Activated naive CD8-positive, alpha-beta T cell treated with anti-CD3 and anti-CD28 coated beads for 36 hours (primary cell): ENCODE data around the gene FUT3. TPM values are rescaled to one million over a fixed set of nuclear protein-coding genes. Genes with fewer than 3 reads are reported as not detected.
A peak's percentile ranks its signal among the peaks of the same experiment; 100 is the strongest.
"Not testable (repeated sequence)": the region's sequence is repeated elsewhere in the genome, so short reads cannot be mapped to it uniquely, and the experiment has no call there.

ENCODE experiments used
- DNase-seq: peaks from one replicate; pipeline ENCODE4 v3.0.0; 2021
- H3K27ac Mint-ChIP-seq: one replicate; pipeline ENCODE4 v1.8.0; 2022; ENCODE audit warnings: mild to moderate bottlenecking, moderate library complexity, mixed read lengths
- H3K27me3 Mint-ChIP-seq: one replicate; pipeline ENCODE4 v1.8.0; 2022; ENCODE audit warnings: mild to moderate bottlenecking, mixed read lengths
- H3K36me3 Mint-ChIP-seq: one replicate; pipeline ENCODE4 v1.8.0; 2021; ENCODE audit warnings: mild to moderate bottlenecking, mixed read lengths
- H3K4me1 Mint-ChIP-seq: one replicate; pipeline ENCODE4 v1.8.0; 2021; ENCODE audit warnings: mixed read lengths
- H3K4me3 Mint-ChIP-seq: one replicate; pipeline ENCODE4 v1.8.0; 2022; ENCODE audit warnings: mild to moderate bottlenecking, moderate library complexity, mixed read lengths
- H3K9me3 Mint-ChIP-seq: one replicate; pipeline ENCODE4 v1.8.0; 2022; ENCODE audit warnings: mixed read lengths
- total RNA-seq, 2 experiments: library from RNA; stranded (reverse); gene quantifications; one replicate each; pipeline ENCODE4 v1.2.3, GENCODE V29; 2021

The FUT3 gene
- total RNA-seq, 2 experiments from 2014 or later, result not detected

GRCh38 chr19:5843295-5843927 is 7.8 kb downstream of the FUT3 start:
- Mint-ChIP-seq H3K27me3 (no peaks in the 10 kb centered on the region), H3K4me3 (no peak overlapping the region), H3K27ac (no peak overlapping the region), H3K9me3 (no peaks in the 10 kb centered on the region), H3K36me3 (no peaks in the 10 kb centered on the region), H3K4me1 (peaks cover 8% of the 10 kb centered on the region)
- DNase-seq, result no peak

GRCh38 chr19:5841735-5842111 is 9.5 kb downstream of the FUT3 start:
- H3K4me1 Mint-ChIP-seq, result peaks cover 14% of the 10 kb centered on the region
- H3K27me3 Mint-ChIP-seq, H3K9me3 Mint-ChIP-seq, H3K27ac Mint-ChIP-seq, H3K4me3 Mint-ChIP-seq, H3K36me3 Mint-ChIP-seq, DNase-seq: not testable (repeated sequence)

GRCh38 chr19:5839065-5840017 is 11.9 kb downstream of the FUT3 start, which contains the start of gene FUT6:
Gene FUT6 (minus strand): TSS chr19:5839702. CDS start chr19:5832567, 7,135 bp downstream.
- Mint-ChIP-seq H3K27me3 (no peaks in the 10 kb centered on the region), H3K9me3 (no peaks in the 10 kb centered on the region), H3K4me1 (peaks cover 14% of the 10 kb centered on the region), H3K27ac (no peak within 1 kb of the TSS), H3K4me3 (no peak within 1 kb of the TSS), H3K36me3 (no peaks in the 10 kb centered on the region)
- no peak for DNase-seq

GRCh38 chr19:5838353-5839064 is 12.7 kb downstream of the FUT3 start:
- no peak overlapping the region for H3K4me3 Mint-ChIP-seq
- no peaks in the 10 kb centered on the region for H3K9me3 Mint-ChIP-seq
- H3K27ac Mint-ChIP-seq, result no peak overlapping the region
- H3K27me3 Mint-ChIP-seq, result no peaks in the 10 kb centered on the region
- no peaks in the 10 kb centered on the region for H3K36me3 Mint-ChIP-seq
- H3K4me1 Mint-ChIP-seq, result peaks cover 14% of the 10 kb centered on the region
- no peak for DNase-seq

DNA sequence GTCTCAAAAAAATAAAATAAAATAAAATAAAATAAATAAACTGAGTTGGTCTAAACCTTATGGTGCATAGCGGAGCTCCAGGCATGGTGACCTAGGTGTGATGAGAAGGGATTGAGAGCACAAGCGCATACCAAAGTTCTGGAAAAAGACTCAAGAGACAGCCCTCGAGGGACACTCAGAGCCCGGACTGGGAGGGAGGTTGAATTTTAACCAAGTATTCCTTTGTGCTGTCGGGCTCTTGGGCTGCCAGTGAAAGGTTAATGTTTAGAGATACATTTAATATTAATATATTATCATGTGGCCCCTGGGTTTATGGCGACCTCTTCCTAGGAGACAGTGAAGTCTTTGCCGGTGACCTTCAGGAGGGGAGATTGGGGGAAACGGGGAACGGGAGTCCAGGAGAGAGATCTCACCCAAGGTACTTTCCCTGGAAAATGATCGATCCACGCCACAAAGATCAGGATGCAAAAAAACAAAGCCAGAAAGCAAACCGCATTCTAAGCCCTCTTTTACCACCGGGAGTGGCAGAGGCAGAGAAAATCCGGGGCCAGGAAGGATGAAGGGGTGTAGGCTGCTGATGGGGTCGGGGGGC is 13.4 kb downstream of the FUT3 start:
- DNase-seq, result no peak
- H3K27ac Mint-ChIP-seq, result no peak overlapping the region
- no peaks in the 10 kb centered on the region for H3K36me3 Mint-ChIP-seq
- no peaks in the 10 kb centered on the region for H3K27me3 Mint-ChIP-seq
- no peak overlapping the region for H3K4me3 Mint-ChIP-seq
- H3K9me3 Mint-ChIP-seq, result no peaks in the 10 kb centered on the region
- peaks cover 14% of the 10 kb centered on the region for H3K4me1 Mint-ChIP-seq

GRCh38 chr19:5832527-5833216 is 18.6 kb downstream of the FUT3 start:
- H3K27ac Mint-ChIP-seq, result no peak overlapping the region
- no peaks in the 10 kb centered on the region for H3K36me3 Mint-ChIP-seq
- no peak for DNase-seq
- peaks cover 7% of the 10 kb centered on the region for H3K4me1 Mint-ChIP-seq
- no peaks in the 10 kb centered on the region for H3K9me3 Mint-ChIP-seq
- no peaks in the 10 kb centered on the region for H3K27me3 Mint-ChIP-seq
- no peak overlapping the region for H3K4me3 Mint-ChIP-seq

- Mint-ChIP-seq H3K4me1 (peaks cover 8% of the 10 kb centered on the region), H3K36me3 (no peaks in the 10 kb centered on the region), H3K9me3 (no peaks in the 10 kb centered on the region), H3K27me3 (no peaks in the 10 kb centered on the region), H3K4me3 (no peak overlapping the region), H3K27ac (no peak overlapping the region)
- no peak for DNase-seq
Observed at GRCh38 chr19:5832061-5832460, 19.2 kb downstream of the FUT3 start.

DNA sequence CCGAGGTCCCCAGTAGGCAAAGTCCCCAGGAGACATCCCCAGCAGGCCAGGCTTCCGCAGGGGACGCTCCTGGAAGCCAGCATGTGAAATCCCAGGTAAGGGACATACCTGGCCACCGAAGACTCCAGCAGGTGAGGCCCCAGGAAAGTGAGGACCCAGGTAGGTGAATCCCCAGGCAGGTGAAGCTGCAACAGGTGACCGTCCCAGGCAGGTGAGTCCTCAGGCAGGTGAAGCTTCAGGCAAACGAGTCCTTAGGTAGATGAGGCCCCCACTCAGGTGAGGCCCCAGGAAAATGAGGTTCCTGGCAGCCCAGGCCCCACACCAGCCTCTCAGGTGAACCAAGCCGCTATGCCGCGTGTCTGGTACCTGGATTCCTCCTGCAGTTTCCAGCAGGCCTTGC is 20.1 kb downstream of the FUT3 start:
- H3K27me3 Mint-ChIP-seq, result no peaks in the 10 kb centered on the region
- no peak overlapping the region for H3K4me3 Mint-ChIP-seq
- H3K9me3 Mint-ChIP-seq, result no peaks in the 10 kb centered on the region
- no peaks in the 10 kb centered on the region for H3K36me3 Mint-ChIP-seq
- H3K27ac Mint-ChIP-seq, result no peak overlapping the region
- peaks cover 13% of the 10 kb centered on the region for H3K4me1 Mint-ChIP-seq
- no peak for DNase-seq

DNA sequence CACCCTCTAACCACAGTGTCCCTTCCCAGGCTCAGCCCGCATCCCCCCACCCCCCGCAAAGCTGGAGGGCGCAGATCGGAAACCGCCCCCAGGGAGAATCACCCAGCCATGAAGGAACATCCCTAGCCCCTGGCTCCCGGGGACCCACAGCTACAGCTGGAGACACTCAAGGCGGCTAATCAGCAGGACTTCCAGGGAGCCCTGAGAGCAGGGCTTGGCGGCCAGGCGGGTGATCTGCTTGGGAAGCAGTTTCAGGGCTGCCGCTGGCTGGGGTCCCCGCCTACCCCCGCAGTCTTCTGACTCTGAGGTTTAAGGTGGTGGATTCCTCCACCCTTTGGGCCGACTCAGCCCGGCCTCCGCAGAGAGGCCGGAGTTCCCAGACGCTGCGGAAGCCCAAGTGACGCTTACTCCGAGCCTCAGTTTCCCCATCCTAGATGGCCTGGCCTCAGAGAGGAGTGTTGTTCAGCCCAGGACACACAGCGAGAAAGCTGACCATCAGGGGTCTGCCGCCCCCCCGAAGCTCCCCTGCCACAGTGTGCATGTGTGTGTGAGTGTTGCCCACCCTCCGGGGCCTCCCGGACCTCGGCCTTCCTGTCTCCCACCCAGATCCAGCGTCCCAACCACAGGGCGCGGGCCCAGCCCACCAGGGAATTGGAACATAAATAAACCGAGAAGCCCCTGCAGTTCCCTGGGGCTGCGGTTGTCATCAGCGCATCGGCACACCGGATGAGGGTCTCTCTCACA is 21.5 kb downstream of the FUT3 start:
- Mint-ChIP-seq H3K27me3 (no peaks in the 10 kb centered on the region), H3K36me3 (no peaks in the 10 kb centered on the region), H3K4me1 (peaks cover 13% of the 10 kb centered on the region), H3K4me3 (peak overlapping the region; percentile 99), H3K9me3 (no peaks in the 10 kb centered on the region), H3K27ac (no peak overlapping the region)
- no peak for DNase-seq

DNA sequence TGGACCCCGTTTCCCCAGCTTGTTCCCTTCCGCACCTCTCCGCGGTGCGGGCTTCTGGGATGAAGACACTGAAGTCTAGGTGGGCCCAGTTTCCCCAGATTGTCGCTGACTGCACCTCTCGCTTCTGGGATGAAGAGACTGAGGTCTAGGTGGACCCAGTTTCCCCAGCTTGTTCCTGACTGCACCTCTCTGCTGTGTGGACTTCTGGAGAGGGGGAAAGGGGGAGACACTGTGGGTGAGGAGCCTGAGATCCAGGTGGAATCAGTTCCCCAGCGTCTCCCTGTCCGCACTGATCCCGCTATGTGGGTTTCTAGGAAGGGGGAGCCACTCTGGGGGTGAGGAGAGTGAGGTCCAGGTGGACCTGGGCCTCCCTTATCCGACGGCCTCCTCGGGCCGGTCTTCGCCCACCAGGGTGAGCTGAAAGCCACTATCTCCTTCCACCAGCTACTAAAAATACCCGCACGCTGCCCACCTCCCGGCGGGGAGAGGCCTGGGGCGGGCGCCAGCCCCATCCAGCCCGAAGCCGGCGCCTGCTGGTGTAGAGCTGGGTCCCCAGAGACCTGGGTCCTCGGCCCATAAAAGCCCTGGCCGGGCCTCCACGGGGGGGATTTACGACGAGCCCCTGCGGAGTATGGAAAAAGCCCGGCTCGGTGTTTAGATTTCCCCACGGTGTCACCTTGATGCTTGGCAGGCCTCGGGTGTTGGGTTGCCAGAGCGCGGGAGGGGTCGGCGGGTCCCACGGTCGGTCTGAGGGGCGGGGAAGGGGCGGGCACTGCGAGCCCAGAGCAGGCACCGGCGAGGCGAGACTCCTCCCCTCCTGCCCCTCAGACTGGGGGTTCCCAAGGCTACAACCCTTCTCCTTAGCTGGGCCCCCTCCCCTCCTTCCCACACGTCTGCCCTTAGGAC is 22.3 kb downstream of the FUT3 start:
- H3K9me3 Mint-ChIP-seq, result no peaks in the 10 kb centered on the region
- no peaks in the 10 kb centered on the region for H3K27me3 Mint-ChIP-seq
- H3K36me3 Mint-ChIP-seq, result no peaks in the 10 kb centered on the region
- H3K27ac Mint-ChIP-seq, result peak overlapping the region; percentile 99
- H3K4me1 Mint-ChIP-seq, result peaks cover 13% of the 10 kb centered on the region
- DNase-seq, result peak; percentile 46
- peak overlapping the region; percentile 99 for H3K4me3 Mint-ChIP-seq

DNA sequence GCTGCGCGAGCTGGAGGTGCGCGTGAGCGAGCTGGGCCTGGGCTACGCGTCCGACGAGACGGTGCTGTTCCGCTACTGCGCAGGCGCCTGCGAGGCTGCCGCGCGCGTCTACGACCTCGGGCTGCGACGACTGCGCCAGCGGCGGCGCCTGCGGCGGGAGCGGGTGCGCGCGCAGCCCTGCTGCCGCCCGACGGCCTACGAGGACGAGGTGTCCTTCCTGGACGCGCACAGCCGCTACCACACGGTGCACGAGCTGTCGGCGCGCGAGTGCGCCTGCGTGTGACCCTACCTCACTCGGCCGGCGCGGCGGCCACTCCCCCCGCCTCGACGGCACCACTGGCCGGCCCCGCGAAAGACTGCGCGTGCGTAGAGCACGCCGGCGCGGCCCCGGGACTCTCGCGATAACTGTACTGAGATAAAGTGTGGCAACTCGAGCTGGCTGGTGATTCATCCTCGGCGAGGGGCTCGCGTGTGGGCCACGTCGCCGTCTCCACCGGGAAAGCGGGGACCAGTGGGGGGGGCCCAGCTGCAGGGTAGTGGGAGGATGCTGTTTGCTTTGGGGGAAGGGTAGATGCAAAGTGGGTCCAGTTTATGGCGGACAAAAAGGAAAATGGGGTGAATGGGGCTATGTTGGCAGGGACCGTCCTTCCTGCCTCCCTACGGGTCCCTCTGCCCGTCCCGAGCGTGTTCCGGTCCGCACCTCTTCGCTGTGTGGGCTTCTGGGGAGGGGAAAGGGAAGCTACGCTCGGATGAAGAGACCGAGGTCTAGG is 23.2 kb downstream of the FUT3 start:
- Mint-ChIP-seq H3K27me3 (no peaks in the 10 kb centered on the region), H3K4me3 (peak overlapping the region; percentile 99), H3K4me1 (peaks cover 13% of the 10 kb centered on the region), H3K27ac (peak overlapping the region; percentile 99), H3K36me3 (no peaks in the 10 kb centered on the region), H3K9me3 (no peaks in the 10 kb centered on the region)
- peak; percentile 97 for DNase-seq

DNA sequence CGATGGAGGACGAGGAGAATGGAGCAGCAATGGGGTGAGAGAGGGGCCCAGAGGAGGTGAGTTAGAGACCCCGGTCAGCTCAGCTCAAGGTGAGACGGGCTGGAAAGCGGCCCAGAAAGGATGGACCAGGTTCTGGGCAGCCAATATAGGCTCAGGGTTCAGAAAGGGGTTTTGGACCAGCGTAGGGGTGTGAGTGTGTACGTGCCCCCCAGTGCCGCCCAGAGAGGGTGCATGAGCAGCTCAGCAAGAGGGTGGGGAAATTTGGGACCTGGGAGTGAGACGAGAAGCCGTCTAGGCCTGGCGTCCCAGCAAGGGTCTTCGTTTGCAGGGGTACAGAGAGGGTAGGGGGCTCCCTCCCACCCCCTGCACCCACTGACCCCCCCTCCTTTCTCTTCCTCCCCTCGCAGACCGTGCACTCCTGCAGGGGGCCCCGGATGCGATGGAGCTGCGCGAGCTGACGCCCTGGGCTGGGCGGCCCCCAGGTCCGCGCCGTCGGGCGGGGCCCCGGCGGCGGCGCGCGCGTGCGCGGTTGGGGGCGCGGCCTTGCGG is 23.8 kb downstream of the FUT3 start:
- DNase-seq, result no peak
- H3K9me3 Mint-ChIP-seq, result no peaks in the 10 kb centered on the region
- H3K36me3 Mint-ChIP-seq, result no peaks in the 10 kb centered on the region

More for the DNA sequence above, 23.8 kb downstream of the FUT3 start:
- peak overlapping the region; percentile 83 for H3K4me3 Mint-ChIP-seq
- H3K27ac Mint-ChIP-seq, result peak overlapping the region; percentile 83
- H3K4me1 Mint-ChIP-seq, result peaks cover 13% of the 10 kb centered on the region
- no peaks in the 10 kb centered on the region for H3K27me3 Mint-ChIP-seq
